GM10847 (cell line): ENCODE measurements around the gene MAN1C1.

ENCODE experiments used
- POLR2A ChIP-seq: IDR thresholded peaks from 2 replicates; pipeline ENCODE4 v1.6.1; 2011; ENCODE audit not compliant: insufficient read length; ENCODE audit errors: extremely low read depth

MAN1C1 gene

DNA sequence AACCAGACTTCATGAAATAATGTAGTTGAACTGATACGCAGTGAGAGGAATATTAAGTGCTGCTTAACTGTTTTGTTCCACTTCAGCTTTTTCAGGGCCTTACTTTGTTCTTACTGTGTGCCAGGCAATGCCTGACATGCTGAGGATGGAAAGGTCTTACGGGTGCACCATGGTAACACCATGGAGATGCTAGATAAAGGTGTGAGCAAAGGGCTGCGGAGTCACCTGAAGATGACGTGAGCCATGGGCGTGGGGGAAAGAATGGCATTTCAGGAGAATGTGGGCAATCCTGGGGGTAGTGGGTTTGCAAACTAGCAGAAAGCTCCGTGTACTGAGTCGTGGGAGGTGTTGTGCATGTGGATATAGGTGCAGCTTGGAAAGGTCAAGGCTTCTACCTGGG lies 27.3 kb downstream of the MAN1C1 start:
- TF ChIP-seq POLR2A, result no peak

DNA sequence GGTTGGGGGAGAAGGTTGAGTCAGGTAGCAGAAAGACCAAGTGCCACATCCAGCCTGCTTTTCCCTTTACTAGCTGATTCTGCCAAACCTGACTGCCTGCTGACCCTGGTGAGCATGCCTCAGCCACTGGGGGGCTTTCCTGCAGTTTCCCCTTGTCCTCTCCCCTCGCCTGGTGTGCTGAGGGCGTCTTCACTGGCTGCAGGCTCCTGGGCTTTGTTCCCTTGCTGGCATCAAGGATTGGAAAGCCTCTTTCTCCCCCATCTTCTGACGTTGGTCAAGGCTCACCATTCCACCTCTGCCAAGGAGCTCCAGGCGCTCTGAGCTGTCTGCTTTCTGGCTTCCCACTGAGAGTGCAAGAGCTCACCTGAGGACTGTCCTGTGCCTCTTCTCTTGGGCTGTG lies 28.4 kb downstream of the MAN1C1 start:
- TF ChIP-seq POLR2A, result no peak

DNA sequence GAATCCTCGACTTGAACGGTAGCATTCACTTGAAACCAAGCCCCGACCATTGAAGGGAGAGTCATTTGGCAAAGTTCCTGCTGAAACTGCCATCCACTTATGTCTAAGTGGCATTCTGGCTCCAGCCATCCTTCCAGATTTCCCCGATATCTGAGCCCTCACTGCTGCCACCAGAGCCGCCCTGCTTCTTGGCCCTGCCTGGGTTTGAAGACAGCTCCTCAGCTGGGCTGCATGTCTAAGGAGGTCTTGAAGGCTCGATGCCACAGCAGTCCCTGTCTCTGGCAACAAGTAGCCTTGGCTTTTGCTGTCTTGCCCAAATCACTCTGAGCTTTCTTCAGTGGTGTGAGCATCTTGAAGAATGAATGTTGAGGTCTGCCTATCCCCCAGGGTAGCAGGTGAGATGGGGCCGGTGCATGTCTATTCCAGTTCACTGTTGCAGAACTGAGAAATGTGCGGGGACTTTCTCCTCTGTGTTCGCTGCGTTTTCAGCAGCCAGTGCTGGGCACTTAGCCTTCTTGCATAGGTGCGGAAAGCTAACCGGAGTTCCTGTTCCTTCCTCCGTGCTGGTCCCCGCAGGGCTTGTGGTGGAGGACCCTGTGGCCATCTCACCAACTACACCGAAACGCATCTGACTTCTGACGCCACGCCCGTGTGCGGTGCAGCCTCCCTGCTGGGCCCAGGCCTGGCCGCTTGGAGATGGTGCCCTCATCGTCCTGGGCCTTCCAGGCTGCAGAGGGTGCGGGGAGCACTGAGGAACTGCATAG lies 29.2 kb downstream of the MAN1C1 start:
- no peak for TF ChIP-seq POLR2A

DNA sequence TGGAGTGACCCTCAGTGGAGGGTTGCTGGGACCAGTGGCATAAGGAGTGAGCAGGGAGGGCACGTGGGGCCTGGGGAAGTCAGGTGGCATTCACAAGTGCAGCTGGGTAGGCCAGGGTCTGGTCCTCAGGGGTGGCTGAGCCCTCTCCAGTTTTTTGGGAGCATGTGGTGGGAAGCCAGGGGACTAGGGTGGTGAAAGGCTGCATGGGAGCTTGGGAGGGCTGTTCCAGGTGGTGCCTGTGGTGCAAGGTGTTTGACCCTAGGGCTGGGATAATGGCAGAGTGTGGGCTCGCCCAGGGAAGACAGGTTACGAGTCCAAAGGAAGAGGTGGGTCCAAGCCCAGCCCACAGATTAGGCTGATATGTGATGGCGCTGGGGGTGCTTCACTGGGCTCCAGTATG lies 30.5 kb downstream of the MAN1C1 start:
- no peak for TF ChIP-seq POLR2A

DNA sequence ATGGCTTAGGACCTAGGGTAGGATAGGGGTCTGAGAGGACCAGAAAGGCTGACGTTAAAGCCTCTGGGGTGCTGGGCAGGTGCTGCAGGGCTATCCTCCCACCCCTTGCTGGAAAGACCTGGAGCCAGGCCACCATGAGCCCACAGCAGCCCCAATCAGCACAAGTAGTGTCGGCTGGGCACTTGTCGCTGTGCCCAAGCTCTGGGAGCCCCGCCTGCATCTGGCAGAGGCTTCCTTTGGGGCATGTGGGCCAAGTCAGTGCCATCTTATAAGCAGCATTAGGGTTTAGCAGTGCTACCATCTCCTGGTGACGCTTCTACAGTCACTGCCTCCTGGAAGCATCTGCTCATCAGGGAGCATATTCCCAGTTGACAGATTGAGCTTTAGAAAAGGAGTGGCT lies 31.3 kb downstream of the MAN1C1 start:
- no peak for TF ChIP-seq POLR2A

DNA sequence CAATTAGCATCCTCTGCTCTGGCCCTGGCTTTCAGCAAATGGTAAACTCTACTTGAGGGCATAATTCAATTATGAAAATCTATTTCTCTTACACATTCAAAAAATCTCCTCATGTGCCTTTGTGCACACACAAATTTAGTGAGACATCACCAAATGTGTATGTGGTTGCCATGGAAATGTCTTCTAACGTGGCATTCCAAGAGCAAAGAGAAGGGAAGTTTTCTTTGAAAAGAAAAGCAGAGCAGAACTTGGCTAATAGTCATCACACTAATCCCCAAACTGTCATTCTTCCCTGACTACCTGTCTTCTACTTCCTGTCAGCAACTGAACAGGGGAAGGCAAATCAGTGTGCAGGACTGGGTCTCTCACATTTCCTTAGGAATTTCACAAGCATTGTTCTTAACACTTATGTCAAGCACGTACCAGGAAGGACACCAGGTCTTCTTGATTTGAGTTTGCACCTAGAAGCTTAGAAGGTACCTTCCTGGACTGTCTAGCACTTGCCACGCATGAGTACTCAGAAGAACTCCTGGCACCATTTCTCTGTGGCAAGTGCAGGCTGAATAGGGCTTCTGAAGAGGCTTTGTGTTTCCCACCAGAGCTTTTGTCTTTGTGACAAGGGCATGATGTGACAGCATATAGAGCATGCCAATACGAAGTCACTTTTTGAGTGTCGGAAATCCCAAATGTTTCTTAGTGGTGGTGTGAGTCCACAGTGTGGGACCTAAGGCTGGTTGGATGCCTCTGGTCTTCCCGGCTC lies 32.3 kb downstream of the MAN1C1 start:
- TF ChIP-seq POLR2A, result no peak

DNA sequence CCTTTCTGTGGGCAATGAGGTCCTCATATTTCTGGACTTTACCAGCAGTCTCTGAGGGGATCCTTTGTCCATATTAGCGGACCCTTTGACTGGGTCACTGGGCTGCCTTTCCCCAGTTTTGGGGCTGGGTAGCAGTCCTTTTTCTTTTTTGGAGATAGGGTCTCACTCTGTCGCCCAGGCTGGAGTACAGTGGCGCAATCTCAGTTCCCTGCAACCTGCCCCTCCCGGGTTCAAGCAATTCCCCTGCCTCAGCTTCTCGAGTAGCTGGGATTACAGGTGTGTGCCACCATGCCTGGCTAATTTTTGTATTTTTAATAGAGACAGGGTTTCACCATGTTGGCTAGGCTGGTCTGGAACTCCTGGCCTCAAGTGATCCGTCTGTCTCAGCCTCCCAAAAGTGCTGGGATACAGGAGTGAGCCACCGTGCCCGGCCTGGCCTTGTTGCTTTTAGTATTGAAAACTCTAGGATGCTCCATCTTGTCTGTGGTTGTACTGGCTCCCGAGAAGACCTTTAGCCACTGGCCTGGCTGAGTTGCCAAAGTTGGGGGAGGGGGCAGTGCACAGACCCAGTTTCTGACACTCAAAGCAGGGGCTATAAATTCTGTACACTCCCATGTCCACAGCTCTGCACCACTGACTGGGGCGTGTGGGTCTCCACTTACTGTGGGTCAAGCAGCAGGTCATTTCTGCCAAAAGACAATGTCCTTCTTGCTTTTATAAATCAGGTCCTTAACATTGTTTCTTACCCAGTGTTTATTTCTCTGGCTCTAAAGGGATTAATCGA lies 33.1 kb downstream of the MAN1C1 start:
- no peak for TF ChIP-seq POLR2A

DNA sequence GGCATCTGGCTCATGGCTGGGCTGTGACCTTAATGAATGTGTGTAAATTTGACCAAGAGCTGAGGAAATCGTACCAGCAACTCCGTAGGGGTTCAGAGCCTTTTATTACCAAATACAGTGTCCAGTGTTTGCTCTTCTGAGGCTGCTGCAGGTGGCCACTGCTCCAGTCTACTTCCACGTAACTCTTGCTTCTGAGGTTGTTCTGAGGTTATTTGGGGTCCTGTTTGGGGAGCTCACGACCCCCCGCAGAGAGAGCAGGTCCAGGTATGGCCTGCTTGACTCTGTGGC lies 33.6 kb downstream of the MAN1C1 start:
- TF ChIP-seq POLR2A, result no peak

DNA sequence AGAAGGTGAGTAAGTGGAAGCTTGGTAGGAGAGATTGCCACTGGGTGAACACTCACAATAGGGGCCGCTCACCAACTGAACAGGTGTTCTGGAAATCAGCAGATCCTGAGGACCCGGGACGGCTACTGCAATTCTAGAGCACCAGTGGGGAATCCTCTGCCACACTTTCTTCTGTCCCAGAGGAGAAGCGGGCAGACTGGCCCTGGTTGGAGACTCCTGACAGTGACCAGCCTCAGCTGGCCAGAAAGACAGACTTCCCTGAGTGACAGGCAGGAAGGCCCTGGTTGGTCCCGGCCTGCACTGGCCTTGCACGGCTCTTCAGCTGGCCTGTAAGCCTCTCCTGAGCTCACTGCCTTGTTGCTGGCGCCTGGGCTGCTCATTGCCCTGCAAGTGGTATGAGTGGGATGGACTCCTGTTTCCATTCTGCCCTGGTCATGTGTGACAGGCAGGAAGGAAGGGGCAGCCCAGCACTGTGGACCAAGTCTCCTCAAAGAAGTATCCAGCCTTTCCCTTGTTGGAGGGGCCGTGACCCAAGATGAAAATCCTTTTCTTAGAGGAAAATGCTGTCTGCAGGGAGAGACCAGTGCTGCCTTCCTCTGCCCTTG lies 34.5 kb downstream of the MAN1C1 start:
- TF ChIP-seq POLR2A, result no peak

DNA sequence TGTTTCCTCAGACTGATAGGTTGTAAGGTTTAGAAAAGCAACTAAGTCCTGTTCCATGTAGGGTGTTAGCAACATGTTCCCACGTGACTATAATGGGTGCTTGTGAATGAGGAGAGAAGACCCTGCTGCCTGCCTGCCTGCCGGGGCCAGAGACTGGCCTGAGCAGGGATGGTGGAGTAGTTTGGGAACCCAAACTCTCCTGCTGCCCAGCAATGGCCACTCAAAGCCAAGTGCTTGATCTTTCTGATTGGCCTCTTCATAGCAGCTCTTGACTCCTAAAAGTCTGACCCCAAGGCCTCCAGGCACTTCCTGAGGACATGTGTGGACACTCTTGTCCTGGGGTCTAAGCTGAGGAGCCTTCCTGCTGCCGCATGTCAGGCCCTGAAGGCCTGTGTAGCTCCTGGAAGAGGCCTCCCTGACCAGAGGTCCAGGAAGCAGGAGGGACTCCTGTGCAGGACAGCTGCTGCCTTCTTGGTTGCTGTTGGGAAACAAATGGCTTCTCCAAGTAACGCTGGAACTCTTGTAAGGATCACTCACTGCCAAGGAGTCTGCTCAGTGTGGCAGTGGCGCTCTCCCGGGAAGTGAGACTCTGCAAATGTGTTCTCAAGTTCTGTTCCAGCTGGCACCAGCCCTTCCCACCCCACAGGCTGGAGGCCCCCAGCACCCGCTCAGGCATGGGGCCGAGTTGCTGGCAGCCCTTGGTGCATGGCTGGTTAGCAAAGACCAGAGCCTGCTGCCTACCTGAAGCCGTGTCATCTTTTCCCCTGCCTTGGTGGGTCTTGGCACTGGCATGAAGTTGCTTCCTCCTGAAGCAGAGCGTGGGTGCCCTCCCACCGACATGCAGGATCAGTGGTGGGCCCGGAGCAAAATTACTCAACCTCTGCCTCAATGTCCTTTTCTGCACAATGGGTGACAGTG lies 35.5 kb downstream of the MAN1C1 start:
- no peak for TF ChIP-seq POLR2A

DNA sequence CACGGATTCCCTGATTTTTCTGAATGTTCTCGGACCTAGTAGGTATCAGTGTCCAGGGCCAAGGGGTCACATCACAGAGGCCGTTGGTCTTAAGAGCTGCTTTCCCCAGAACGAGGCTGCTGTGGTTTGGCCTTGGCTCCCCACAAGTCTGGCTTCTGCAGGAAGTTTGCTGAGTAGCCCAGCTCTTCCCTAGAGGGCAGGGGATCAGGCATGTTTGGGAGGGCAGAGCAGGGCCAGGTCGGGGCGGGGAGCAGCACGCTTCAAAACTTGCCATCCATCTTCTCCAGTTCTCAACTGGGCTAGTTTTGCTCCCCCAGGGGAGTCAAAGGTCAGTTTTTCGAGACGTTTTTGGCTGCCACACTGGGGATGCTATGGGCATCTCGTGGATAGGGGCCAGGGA lies 37.0 kb downstream of the MAN1C1 start:
- TF ChIP-seq POLR2A, result no peak

DNA sequence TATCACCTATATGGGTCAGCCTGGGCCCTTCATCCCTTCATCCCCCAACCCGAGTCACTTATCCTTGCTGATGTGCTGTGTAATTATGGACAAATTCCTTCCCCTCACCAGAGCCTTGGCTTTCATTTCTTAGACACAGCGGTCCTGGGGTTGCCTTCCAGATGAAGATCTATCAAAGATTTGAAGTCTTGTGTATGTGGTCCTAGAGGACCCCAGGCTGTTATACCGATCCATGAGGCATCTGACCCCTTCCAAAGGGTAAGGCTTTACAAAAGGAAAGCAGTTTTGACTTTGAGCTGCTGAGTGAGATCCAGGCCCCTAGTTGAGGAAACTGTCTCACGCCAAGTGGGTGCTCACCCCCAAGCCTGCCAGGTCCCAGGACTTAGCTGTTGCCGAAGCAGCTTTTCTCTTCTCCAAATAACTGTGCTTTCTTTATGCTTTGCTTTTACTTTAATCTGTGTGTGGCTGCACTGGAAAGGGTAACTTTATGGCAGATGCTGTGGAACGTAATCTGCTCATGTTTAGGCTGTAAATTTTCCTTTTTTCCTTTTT lies 37.6 kb downstream of the MAN1C1 start:
- TF ChIP-seq POLR2A, result no peak

DNA sequence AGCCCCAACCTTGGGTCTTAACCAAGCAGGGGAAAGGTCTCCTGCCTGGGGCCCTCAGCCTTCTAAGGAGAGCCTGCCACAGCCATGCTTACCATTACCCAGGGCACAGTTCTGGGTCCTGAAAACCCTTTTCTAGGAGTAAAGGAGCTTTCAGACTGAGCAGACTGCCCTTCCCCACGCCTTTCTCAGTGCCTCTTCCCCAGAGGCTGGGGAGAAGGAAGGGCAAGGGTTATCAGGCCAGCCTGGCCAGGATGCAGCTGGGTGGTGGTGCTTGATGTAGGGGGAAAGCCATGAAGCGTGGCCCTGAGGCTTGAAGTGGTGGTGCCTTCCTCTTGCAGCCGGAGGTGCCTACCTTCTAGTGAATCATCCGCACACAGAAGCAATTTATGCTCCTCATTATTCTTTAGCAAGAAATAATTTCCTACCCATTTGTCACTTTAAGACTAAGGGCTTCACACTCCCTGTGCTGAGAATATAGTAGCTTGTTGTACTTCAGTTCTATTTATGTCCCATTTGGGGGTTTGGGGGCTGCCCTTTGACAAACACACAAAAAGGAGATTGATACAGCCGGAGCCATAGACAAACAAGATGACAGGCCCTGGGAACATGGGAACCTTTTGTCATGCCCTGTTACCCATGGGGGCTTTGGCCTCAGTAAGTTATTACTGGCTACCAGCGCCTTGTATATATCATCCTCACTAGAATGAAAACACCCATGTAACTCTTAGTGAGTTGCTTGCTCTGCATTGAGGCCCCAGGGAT lies 40.7 kb downstream of the MAN1C1 start:
- TF ChIP-seq POLR2A, result no peak
